Smooth muscle cell (in vitro differentiated cells): ENCODE results near the gene ARRDC5. TPM values are rescaled to one million over a fixed set of nuclear protein-coding genes. Genes with fewer than 3 reads are reported as not detected.

Source experiments
- microRNA-seq: library from miRNA; unstranded; fragments of <30 nt; microRNA quantifications from one replicate; pipeline ENCODE4, GENCODE V29; 2016; ENCODE audit warnings: borderline number of aligned reads
- polyA plus RNA-seq: library from polyadenylated mRNA; unstranded; fragments of >200 nt; fragmentation: Nextera tagmentation; extraction: Ambion mirVana; gene quantifications from 2 replicates; pipeline ENCODE4 v1.2.1, GENCODE V29; 2016
- small RNA-seq: library from RNA; depleted of rRNA; stranded (forward); fragments of <200 nt; gene quantifications from one replicate; pipeline ENCODE3, GENCODE V24; 2014
- total RNA-seq: library from RNA; depleted of rRNA; stranded (reverse); fragments of >200 nt; gene quantifications from 2 replicates; pipeline ENCODE4 v1.2.3, GENCODE V29; 2014

Gene ARRDC5
- total and polyA plus RNA-seq, 2 experiments from 2014 or later: not detected

Small RNA genes lying within 50 kb of the gene (microRNA-seq; reads per million reads assigned to microRNA genes)
- 2.3 reads per million for gene MIR4747

Small RNA genes lying within 50 kb of the gene (small RNA-seq; reads per million reads assigned to genes)
- gene MIR4747: not detected

Other genes starting within 250 kb of the ARRDC5 start
- 145 and 188 TPM in 2 replicates for gene MYDGF, start 232.6 kb downstream of the ARRDC5 start, total RNA-seq
- 651 and 680 TPM in 2 replicates for gene MYDGF, start 232.6 kb downstream of the ARRDC5 start, polyA plus RNA-seq
- gene DPP9, start 179.1 kb downstream of the ARRDC5 start, total RNA-seq: 13.0 and 44.3 TPM in 2 replicates
- 26.3 and 36.6 TPM in 2 replicates for gene DPP9, start 179.1 kb downstream of the ARRDC5 start, polyA plus RNA-seq
- 6.8 and 7.1 TPM in 2 replicates for gene FEM1A, start 111.2 kb downstream of the ARRDC5 start, total RNA-seq
- gene FEM1A, start 111.2 kb downstream of the ARRDC5 start, polyA plus RNA-seq: 1.5 and 1.6 TPM in 2 replicates
- 3.5 and 4.6 TPM in 2 replicates for gene TICAM1, start 71.2 kb downstream of the ARRDC5 start, total RNA-seq
- 13.9 and 22.9 TPM in 2 replicates for gene TICAM1, start 71.2 kb downstream of the ARRDC5 start, polyA plus RNA-seq
- 101 and 102 TPM in 2 replicates for gene PLIN3, start 35.2 kb downstream of the ARRDC5 start, total RNA-seq
- 176 and 202 TPM in 2 replicates for gene PLIN3, start 35.2 kb downstream of the ARRDC5 start, polyA plus RNA-seq
- gene UHRF1, start 6.6 kb upstream of the ARRDC5 start, total RNA-seq: 11.3 and 16.9 TPM in 2 replicates
- 22.7 and 27.2 TPM in 2 replicates for gene UHRF1, start 6.6 kb upstream of the ARRDC5 start, polyA plus RNA-seq
- 24.6 and 27.9 TPM in 2 replicates for gene KDM4B, start 66.2 kb upstream of the ARRDC5 start, total RNA-seq
- gene KDM4B, start 66.2 kb upstream of the ARRDC5 start, polyA plus RNA-seq: 32.3 and 45.1 TPM in 2 replicates